B cell (primary cell): ENCODE results near the gene SRGAP2C. TPM values are rescaled to one million over a fixed set of nuclear protein-coding genes. Genes with fewer than 3 reads are reported as not detected.
"Not testable (repeated sequence)": the region's sequence is repeated elsewhere in the genome, so short reads cannot be mapped to it uniquely, and the experiment has no call there.

Experiments
- ATAC-seq: fragments of 200-7000 bp; cut with Tn5 transposase; one replicate; pipeline ENCODE4 v1.10.0; 2021; ENCODE audit warnings: low read depth, mild to moderate bottlenecking, moderate number of reproducible peaks, moderate library complexity
- CTCF ChIA-PET: fragments of 350-600 bp; sonication (Branson Sonifier 250); formaldehyde crosslinking; loops from one replicate; lab custom pipeline; 2021; ENCODE audit warnings: antibody characterized with exemption, inconsistent platforms; lab: Charles Lee
- POLR2A ChIA-PET: fragments of 350-600 bp; sonication (Branson Sonifier 250); formaldehyde crosslinking; loops from one replicate; lab custom pipeline; 2021; ENCODE audit warnings: antibody characterized with exemption; lab: Charles Lee
- DNase-seq: peaks from one replicate; pipeline ENCODE4 v3.0.0; 2013
- H2AFZ ChIP-seq: 2 replicates; pipeline ENCODE4 v1.6.1; 2012; ENCODE audit warnings: mild to moderate bottlenecking, low read depth, low read length; ENCODE audit not compliant: insufficient read depth, poor library complexity, severe bottlenecking
- H3K27ac ChIP-seq, 2 donors: 1 replicate in 1 of 2; 2 replicates in 1 of 2; pipeline ENCODE4 v1.5.1; 2012 to 2013; ENCODE audit warnings: low read length in 2 of 2, mild to moderate bottlenecking in 2 of 2, moderate library complexity in 1 of 2
- H3K27me3 ChIP-seq, 4 experiments: fragments of 200-600 bp in 1 of 4; sonication (generic) in 1 of 4; replicated peaks in 1 of 4; 1 replicate in 2 of 4; 2 replicates in 2 of 4; pipeline versions ENCODE4 v1.6.1 to v1.7.0; 2013 to 2016; ENCODE audit warnings: low read length in 3 of 4, mild to moderate bottlenecking in 2 of 4, mixed read lengths in 1 of 4, moderate library complexity in 1 of 4; ENCODE audit not compliant: insufficient read depth in 4 of 4, control insufficient read depth in 3 of 4; ENCODE audit errors: control extremely low read depth in 1 of 4
- H3K36me3 ChIP-seq, 2 experiments: replicated peaks in 1 of 2; 1 replicate in 1 of 2; 2 replicates in 1 of 2; pipeline versions ENCODE4 v1.6.1 to v1.7.1; 2013; ENCODE audit warnings: low read length in 1 of 2; ENCODE audit not compliant: insufficient read depth in 2 of 2, control insufficient read depth in 1 of 2; ENCODE audit errors: control extremely low read depth in 1 of 2, extremely low read depth in 1 of 2
- H3K4me1 ChIP-seq, 2 donors: fragments of 200-600 bp in 1 of 2; sonication (generic) in 1 of 2; 1 replicate in 1 of 2; 2 replicates in 1 of 2; pipeline versions ENCODE4 v1.5.1 to v1.6.1; 2013 to 2017; ENCODE audit warnings: low read length in 2 of 2; ENCODE audit not compliant: control insufficient read depth in 2 of 2, insufficient read depth in 2 of 2
- H3K4me2 ChIP-seq: replicated peaks from 2 replicates; pipeline ENCODE3; 2012; ENCODE audit warnings: mild to moderate bottlenecking, low read depth, low read length; ENCODE audit not compliant: poor library complexity, severe bottlenecking
- H3K4me3 ChIP-seq, 5 experiments: fragments of 200-600 bp in 1 of 5; sonication (generic) in 1 of 5; 1 replicate in 3 of 5; 2 replicates in 2 of 5; pipeline versions ENCODE4 v1.5.1 to v1.7.0; 2011 to 2016; ENCODE audit warnings: low read length in 4 of 5, mild to moderate bottlenecking in 4 of 5, low read depth in 2 of 5, control low read depth in 1 of 5, moderate library complexity in 1 of 5; ENCODE audit not compliant: insufficient read depth in 1 of 5; ENCODE audit errors: control extremely low read depth in 1 of 5, extremely low read depth in 1 of 5
- H3K79me2 ChIP-seq: fragments of 200-600 bp; sonication (generic); one replicate; pipeline ENCODE4 v1.6.0; 2016; ENCODE audit warnings: low read length; ENCODE audit not compliant: control insufficient read depth, insufficient read depth
- H3K9ac ChIP-seq: fragments of 200-600 bp; sonication (generic); 2 replicates; pipeline ENCODE4 v1.6.1; 2017; ENCODE audit warnings: mild to moderate bottlenecking, low read length, moderate library complexity
- H3K9me3 ChIP-seq, 3 donors: one replicate each; pipeline versions ENCODE4 v1.6.1 to v1.7.1; 2013; ENCODE audit warnings: low read length in 2 of 3; ENCODE audit not compliant: control insufficient read depth in 2 of 3, insufficient read depth in 1 of 3; ENCODE audit errors: control extremely low read depth in 1 of 3
- H4K20me1 ChIP-seq: 2 replicates; pipeline ENCODE4 v1.6.0; 2012; ENCODE audit warnings: mild to moderate bottlenecking, low read length; ENCODE audit not compliant: insufficient read depth, control insufficient read depth, poor library complexity, severe bottlenecking
- H3K27ac Mint-ChIP-seq: one replicate; pipeline ENCODE4 v1.8.0; 2021; ENCODE audit warnings: mixed read lengths
- H3K27me3 Mint-ChIP-seq: one replicate; pipeline ENCODE4 v1.8.0; 2021; ENCODE audit warnings: mixed read lengths
- H3K4me1 Mint-ChIP-seq: one replicate; pipeline ENCODE4 v1.8.0; 2021; ENCODE audit warnings: mixed read lengths
- H3K4me3 Mint-ChIP-seq: one replicate; pipeline ENCODE4 v1.8.0; 2021; ENCODE audit warnings: mixed read lengths
- H3K9me3 Mint-ChIP-seq: one replicate; pipeline ENCODE4 v1.8.0; 2022; ENCODE audit warnings: mixed read lengths; ENCODE audit not compliant: insufficient read depth
- WGBS: methylation state at CpG from one replicate; pipeline ENCODE4 v1.1.5; 2013; ENCODE audit warnings: missing lambda C conversion rate; ENCODE audit not compliant: insufficient coverage; 5-methylcytosine and 5-hydroxymethylcytosine counted together
- intact Hi-C: fragments of 100-400 bp; cut with micrococcal nuclease; formaldehyde crosslinking; loops from one replicate; pipeline ENCODE4 v1.10.0; 2022
- polyA plus RNA-seq: library from polyadenylated mRNA; depleted of rRNA; stranded (reverse); fragments of >200 nt; gene quantifications from 2 replicates; pipeline ENCODE4 v1.2.3, GENCODE V29; 2012
- total RNA-seq, 2 donors: library from RNA; stranded (reverse); fragments of 120-200 nt in 1 of 2; gene quantifications; 1 replicate in 1 of 2; 2 replicates in 1 of 2; pipeline versions ENCODE4 v1.2.3 to v1.2.4, GENCODE V29; 2013 to 2022

Gene SRGAP2C
- total and polyA plus RNA-seq, 2 donors (not counting 1 experiment from before 2014, with no cell fraction given), result 2.2 to 40.7 TPM

GRCh38 chr1:121230636-121231035, 45.9 kb downstream of the SRGAP2C start:
- H3K4me3 ChIP-seq, H3K27me3 ChIP-seq, ATAC-seq, H3K9ac ChIP-seq, H3K79me2 ChIP-seq, H3K9me3 ChIP-seq, H3K9me3 Mint-ChIP-seq, H3K4me2 ChIP-seq, H3K4me1 ChIP-seq, intact Hi-C loops, POLR2A ChIA-PET, H3K36me3 ChIP-seq, H3K27ac Mint-ChIP-seq, H3K27me3 Mint-ChIP-seq, H3K4me3 Mint-ChIP-seq, H2AFZ ChIP-seq, H4K20me1 ChIP-seq, CTCF ChIA-PET, H3K4me1 Mint-ChIP-seq, H3K27ac ChIP-seq, DNase-seq: not testable (repeated sequence)
- no CpG with 5 or more reads among the region's 4 CpGs for WGBS

- H3K27me3 Mint-ChIP-seq, H3K36me3 ChIP-seq, H3K4me1 ChIP-seq, H3K79me2 ChIP-seq, H3K9ac ChIP-seq, H3K4me2 ChIP-seq, H3K4me3 ChIP-seq, H2AFZ ChIP-seq, intact Hi-C loops, H3K9me3 ChIP-seq, H3K27me3 ChIP-seq, H3K4me3 Mint-ChIP-seq, POLR2A ChIA-PET, CTCF ChIA-PET, H3K9me3 Mint-ChIP-seq, H3K4me1 Mint-ChIP-seq, H4K20me1 ChIP-seq: not testable (repeated sequence)
- DNase-seq, result peak; percentile 56
- peak; percentile 85 for ATAC-seq
- peak overlapping the region; percentile 61 for H3K27ac Mint-ChIP-seq
- H3K27ac ChIP-seq, result peak overlapping the region in 1 of 2 donors; percentile 18
- WGBS, result no CpG with 5 or more reads among the region's 4 CpGs
These were observed 47.8 kb downstream of the SRGAP2C start for GRCh38 chr1:121232445-121233125.

- H3K4me3 ChIP-seq, intact Hi-C loops, H3K27ac ChIP-seq, H3K4me1 Mint-ChIP-seq, POLR2A ChIA-PET, H2AFZ ChIP-seq, H3K27me3 Mint-ChIP-seq, H4K20me1 ChIP-seq, H3K4me3 Mint-ChIP-seq, DNase-seq, ATAC-seq, H3K4me1 ChIP-seq, H3K4me2 ChIP-seq, H3K36me3 ChIP-seq, CTCF ChIA-PET, H3K27ac Mint-ChIP-seq, H3K79me2 ChIP-seq, H3K27me3 ChIP-seq, H3K9ac ChIP-seq, H3K9me3 ChIP-seq, H3K9me3 Mint-ChIP-seq: not testable (repeated sequence)
- no CpG with 5 or more reads among the region's 6 CpGs for WGBS
These were observed 49.5 kb downstream of the SRGAP2C start for GRCh38 chr1:121234090-121234759.

GRCh38 chr1:121238384-121238783, 53.6 kb downstream of the SRGAP2C start:
- H3K4me3 Mint-ChIP-seq, H3K9ac ChIP-seq, H3K79me2 ChIP-seq, H3K36me3 ChIP-seq, H4K20me1 ChIP-seq, intact Hi-C loops, H3K27ac Mint-ChIP-seq, H3K27ac ChIP-seq, DNase-seq, H3K9me3 Mint-ChIP-seq, H2AFZ ChIP-seq, CTCF ChIA-PET, H3K4me1 ChIP-seq, H3K4me3 ChIP-seq, POLR2A ChIA-PET, H3K9me3 ChIP-seq, H3K27me3 ChIP-seq, H3K4me1 Mint-ChIP-seq, H3K27me3 Mint-ChIP-seq, H3K4me2 ChIP-seq: not testable (repeated sequence)
- ATAC-seq, result peak; percentile 83
- no CpG with 5 or more reads among the region's 1 CpG for WGBS
